ENCODE data around the gene JPT2. TPM values are rescaled to one million over a fixed set of nuclear protein-coding genes. Genes with fewer than 3 reads are reported as not detected.

Gene JPT2
- total and polyA plus RNA-seq, 10 of the 15 experiments (the other 5 are each of a cell fraction or from before 2014, with no cell fraction given) = 11.7 to 78.4 (median 48.4) TPM

GRCh38 chr16:1731073-1731472 lies 53.0 kb downstream of the JPT2 start:
- intact Hi-C loops (cut with micrococcal nuclease; ENCODE audit: unreplicated experiment) = no loop called here
- H3K9me3 ChIP-seq (replicated peaks; ENCODE audit: control insufficient read depth, insufficient read depth, low read length) = peaks cover 5% of the 10 kb centered on the region; the same call in 1 of the 3 replicates
- H2AFZ ChIP-seq (ENCODE audit: control insufficient read depth, low read depth, low read length) = no peak overlapping the region
- ChIA-PET RAD21 (ENCODE audit: unreplicated experiment) (no interaction called here), POLR2A (no interaction called here), CTCF (no interaction called here), SMC1A (ENCODE audit: uncharacterized antibody, unreplicated experiment) (no interaction called here)
- H3K4me2 ChIP-seq (ENCODE audit: control insufficient read depth, insufficient read depth) = no peak overlapping the region
- H3K79me2 ChIP-seq (ENCODE audit: control insufficient read depth, insufficient read depth, low read length) = no peaks in the 10 kb centered on the region; the same call in 1 of the 2 replicates
- no peaks in the 10 kb centered on the region; the same call in 1 of the 2 replicates for H4K20me1 ChIP-seq (ENCODE audit: control insufficient read depth, insufficient read depth)
- FAIRE-seq (no peak), DNase-seq (ENCODE audit: low read depth, low spot score) (no peak), ATAC-seq (no peak)
- TF ChIP-seq NFIC (IDR thresholded peaks at IDR 0.05; ENCODE audit: low read depth, low read length) (no peak), SKIL (IDR thresholded peaks at IDR 0.05; ENCODE audit: low read depth, poor library complexity, severe bottlenecking) (no peak), NRF1 (conservative IDR thresholded peaks at IDR 0.05; ENCODE audit: low read depth, low read length) (no peak), MEF2B (IDR thresholded peaks at IDR 0.05; ENCODE audit: partially characterized antibody, poor library complexity, severe bottlenecking) (no peak), ZBTB33 (IDR thresholded peaks at IDR 0.05) (no peak)
- 92% methylated on average over 7 of the region's 7 CpGs for WGBS (ENCODE audit: insufficient coverage, insufficient replicate concordance, low lambda C conversion rate, missing lambda C conversion rate)
- H3K9ac ChIP-seq (ENCODE audit: control insufficient read depth, insufficient read depth, low read length) = no peak overlapping the region
- in situ Hi-C loops (cut with MboI) = no loop called here
- H3K4me3 ChIP-seq = no peak overlapping the region
- no TSS peak for BruUV-seq (replicated peaks)
- no peak overlapping the region for H3K27ac ChIP-seq (ENCODE audit: control insufficient read depth, insufficient read depth)
- H3K27me3 ChIP-seq (replicated peaks in 1 of 2; ENCODE audit: control insufficient read depth in 2 of 2, insufficient read depth in 2 of 2, low read length in 1 of 2) = no peaks in the 10 kb centered on the region
- no peaks in the 10 kb centered on the region for H3K4me1 ChIP-seq (ENCODE audit: control insufficient read depth, insufficient read depth, low read length)
- peaks cover 7 to 38% of the 10 kb centered on the region in 2 experiments for H3K36me3 ChIP-seq (ENCODE audit: control insufficient read depth in 2 of 2, insufficient read depth in 2 of 2, low read length in 1 of 2)
